GM21786 (cell line): Measurements from ENCODE around the gene EIF2S3.
A peak's percentile ranks its signal among the peaks of the same experiment; 100 is the strongest.
"Not testable (repeated sequence)": the region's sequence is repeated elsewhere in the genome, so short reads cannot be mapped to it uniquely, and the experiment has no call there.

Source experiments
- ATAC-seq: cut with Tn5 transposase; IDR thresholded peaks from one replicate; pipeline ENCODE4 v1.9.1; 2021; ENCODE audit not compliant: unreplicated experiment

The EIF2S3 gene

DNA sequence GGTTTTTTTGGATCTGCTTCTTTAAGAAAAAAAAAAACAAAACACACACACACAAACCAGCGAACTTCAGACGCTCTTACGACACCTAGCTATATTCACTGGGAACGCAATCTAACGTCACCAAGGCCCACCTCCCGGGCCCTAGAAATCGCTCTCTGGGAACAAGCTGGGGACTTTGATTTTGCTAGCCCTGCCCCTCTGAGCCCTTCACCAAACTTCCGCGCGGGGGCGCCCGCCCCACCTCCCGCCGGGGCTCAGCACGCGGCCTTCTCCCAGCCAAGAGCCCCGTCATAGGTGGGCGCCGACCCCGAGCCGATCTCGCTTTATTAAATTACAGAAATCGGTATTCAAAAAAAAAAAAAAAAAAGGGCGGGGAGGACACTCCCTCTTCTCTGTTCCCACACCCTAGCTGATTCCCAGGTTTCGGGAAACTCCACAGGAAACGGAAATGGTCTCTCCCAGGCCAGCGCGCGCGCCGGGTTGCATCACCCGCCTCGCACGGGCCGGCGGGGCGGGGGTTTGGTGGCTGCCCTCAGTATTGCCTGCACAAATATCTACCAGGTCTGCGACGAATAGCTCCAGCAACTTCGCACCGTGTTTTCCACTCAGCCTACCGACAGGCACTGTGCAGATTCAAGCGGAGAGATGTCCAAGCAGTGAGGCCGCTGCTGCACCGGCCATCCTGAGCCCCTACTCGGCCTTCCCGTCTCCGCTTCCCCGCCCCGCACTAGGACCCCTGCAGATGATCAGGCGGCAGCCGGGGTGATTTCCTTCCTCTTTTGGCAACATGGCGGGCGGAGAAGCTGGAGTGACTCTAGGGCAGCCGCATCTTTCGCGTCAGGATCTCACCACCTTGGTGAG lies at the start of gene EIF2S3:
EIF2S3 (plus strand) TSS at position 775 of the 861 bp plus-strand sequence; CDS start at position 788, 13 bp downstream.
- ATAC-seq = peak; percentile 91

GRCh38 chrX:24005028-24005427 lies 49.7 kb upstream of the EIF2S3 start:
- peak; percentile 69 for ATAC-seq

DNA sequence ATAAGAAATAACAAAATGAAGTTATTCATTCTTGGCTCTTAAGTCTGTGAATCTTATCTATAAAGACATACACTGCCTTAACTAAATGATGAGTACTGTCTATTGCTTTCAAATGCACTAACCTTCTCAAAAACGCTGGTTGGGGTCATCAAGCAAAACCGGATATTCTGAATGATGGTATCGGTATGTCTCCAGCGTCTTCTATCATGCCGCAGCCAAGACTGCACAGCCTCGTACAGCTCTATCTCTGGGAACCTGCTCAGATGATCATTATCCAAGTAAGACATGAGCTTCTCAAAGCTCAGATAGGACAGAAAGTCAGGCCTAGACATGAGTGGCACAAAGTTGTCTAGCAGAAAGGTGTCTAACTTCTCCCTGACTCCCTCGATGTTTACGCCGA lies 48.9 kb upstream of the EIF2S3 start:
- ATAC-seq = no peak

- ATAC-seq = no peak
Observed at GRCh38 chrX:24012266-24012665, 42.5 kb upstream of the EIF2S3 start.

DNA sequence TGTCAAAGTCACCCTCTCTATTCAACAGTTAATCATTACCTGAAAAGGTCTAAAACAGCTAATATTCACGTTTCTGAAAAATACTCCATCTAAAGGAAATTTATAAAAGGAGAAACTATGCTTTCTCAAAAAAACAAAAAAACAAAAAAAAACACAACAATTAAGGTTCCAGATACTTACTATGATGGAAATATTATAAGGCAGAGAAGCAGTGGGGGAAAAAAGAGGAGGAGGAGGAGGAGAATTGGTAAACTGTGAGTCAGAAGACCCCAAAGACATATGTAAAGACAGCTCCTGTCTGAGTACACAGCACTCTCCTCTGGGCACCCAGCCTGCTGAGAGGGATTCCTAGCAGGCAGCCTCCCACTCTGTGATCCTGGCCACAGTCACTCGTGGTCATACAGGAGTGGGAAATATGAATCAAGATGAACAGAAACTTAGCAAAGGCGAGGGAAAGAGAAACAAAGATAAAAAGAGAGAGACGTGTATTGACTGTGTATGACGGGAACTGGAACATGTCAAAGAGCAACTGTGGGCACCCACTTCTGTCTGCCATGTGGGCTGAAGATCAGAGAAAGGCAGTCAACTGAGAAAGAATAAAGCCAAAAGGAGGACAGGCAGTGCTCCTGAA lies 40.3 kb upstream of the EIF2S3 start:
- peak; percentile 83 for ATAC-seq

DNA sequence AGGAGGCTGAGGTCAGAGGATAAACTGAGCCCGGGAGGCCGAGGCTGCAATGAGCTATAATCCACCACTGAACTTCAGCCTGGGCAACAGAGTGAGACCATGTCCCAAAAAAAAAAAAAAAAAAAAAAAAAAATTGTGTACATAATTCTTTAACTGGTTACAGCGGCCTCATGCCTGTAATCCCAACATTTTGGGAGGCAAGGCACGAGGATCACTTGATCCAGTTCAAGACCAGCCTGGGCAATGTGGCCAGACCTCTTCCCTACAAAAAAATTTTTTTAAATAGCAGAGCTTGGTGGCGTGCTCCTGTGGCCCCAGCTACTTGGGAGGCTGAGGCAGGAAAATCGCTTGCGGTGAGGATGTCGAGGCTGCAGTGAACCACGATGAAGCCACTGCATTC lies 37.1 kb upstream of the EIF2S3 start:
- ATAC-seq = no peak

- ATAC-seq = no peak
Observed at GRCh38 chrX:24018809-24019208, 35.9 kb upstream of the EIF2S3 start.

DNA sequence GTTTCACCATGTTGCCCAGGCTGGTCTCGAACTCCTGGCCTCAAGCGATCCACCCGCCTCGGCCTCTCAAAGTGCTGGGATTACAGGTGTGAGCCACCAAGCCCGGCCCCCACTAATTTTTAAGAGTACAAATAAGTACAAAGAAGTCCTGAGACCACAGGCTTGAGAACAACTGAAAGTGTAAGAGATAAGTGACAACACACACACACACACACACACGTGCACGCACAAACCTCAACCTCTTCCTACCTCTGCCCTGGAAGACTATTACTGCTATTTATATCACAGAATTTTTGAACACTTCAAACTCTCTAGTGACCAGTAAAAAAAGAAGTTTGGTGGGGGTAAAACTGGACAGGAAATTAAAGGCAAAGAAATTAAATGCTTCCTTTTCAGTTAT lies 35.3 kb upstream of the EIF2S3 start:
- no peak for ATAC-seq

GRCh38 chrX:24020306-24020876 lies 34.4 kb upstream of the EIF2S3 start:
- ATAC-seq = no peak

- ATAC-seq = no peak
Observed at GRCh38 chrX:24023544-24023943, 31.2 kb upstream of the EIF2S3 start.

GRCh38 chrX:24023972-24024669 lies 30.6 kb upstream of the EIF2S3 start:
- ATAC-seq = no peak

- ATAC-seq = peak; percentile 73
Observed at GRCh38 chrX:24024819-24025740, 29.7 kb upstream of the EIF2S3 start.

- peak; percentile 7 for ATAC-seq
Observed at GRCh38 chrX:24025741-24026403, 28.9 kb upstream of the EIF2S3 start.

DNA sequence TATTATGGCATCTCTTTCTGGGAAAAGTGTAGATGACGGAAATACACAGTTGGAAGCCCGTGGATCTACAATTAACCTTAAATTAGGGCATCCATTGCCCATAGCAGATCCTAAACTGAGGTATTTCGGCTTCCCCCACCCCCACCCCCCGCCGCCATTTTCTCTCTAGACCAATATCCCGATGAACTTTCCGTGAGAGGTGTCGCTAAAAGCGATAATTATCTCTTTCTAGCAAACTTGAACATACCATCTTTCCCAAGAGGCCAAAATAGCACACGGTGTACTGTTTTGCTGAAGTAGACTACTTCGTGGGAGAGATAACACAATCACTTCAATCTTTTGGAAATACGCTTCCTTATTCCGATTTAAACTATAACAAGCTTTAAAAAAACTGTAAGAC lies 28.3 kb upstream of the EIF2S3 start:
- ATAC-seq = no peak

- no peak for ATAC-seq
Observed at GRCh38 chrX:24027086-24027485, 27.7 kb upstream of the EIF2S3 start, which contains the start of gene KLHL15. Gene KLHL15, minus strand, starts transcription at chrX:24027186. Its CDS starts 20,493 bp downstream, at chrX:24006693.

DNA sequence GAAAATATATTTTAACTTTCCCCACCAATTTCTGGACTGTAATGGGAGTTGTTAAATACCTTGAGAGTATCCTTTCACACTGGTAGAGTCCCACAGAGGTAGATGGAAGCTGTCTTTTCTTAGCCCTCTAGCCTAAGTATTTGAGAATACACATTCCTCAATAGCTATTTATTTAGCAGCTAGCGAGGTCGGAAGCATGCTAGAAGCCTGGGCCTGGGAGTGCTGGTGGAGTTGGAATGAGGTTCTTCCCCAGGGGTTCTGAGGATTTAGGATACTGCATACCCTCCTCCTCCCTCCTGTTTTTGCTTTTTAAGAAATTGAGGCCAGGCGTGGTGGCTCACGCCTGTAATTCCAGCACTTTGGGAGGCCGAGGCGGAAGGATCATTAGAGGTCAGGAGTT lies 26.8 kb upstream of the EIF2S3 start:
- ATAC-seq = no peak

GRCh38 chrX:24030597-24030996 lies 24.2 kb upstream of the EIF2S3 start:
- ATAC-seq = no peak

GRCh38 chrX:24034485-24034884 lies 20.3 kb upstream of the EIF2S3 start:
- ATAC-seq = no peak

GRCh38 chrX:24037729-24038128 lies 17.0 kb upstream of the EIF2S3 start:
- ATAC-seq = no peak

DNA sequence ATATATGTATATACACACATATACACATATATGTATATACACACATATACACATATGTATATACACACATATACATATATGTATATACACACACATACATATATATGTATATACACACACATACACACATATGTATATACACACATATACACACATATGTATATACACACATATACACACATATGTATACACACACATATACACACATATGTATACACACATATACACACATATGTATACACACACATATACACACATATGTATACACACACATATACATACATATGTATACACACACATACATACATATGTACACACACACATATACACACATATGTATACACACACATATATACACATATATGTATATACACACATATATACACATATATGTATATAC lies 8.7 kb upstream of the EIF2S3 start:
- not testable (repeated sequence) for ATAC-seq
